Ovary (tissue), 3 donors: Measurements from ENCODE around the gene UIMC1.

ENCODE experiments used
- CTCF ChIP-seq, 3 donors: fragments of 450-650 bp in 2 of 3; fragments of 200-600 bp in 1 of 3; IDR thresholded peaks; one replicate each; pipeline versions ENCODE4 v1.5.1 to v1.8.0; 2016 to 2022; ENCODE audit warnings: antibody characterized with exemption in 3 of 3, mild to moderate bottlenecking in 1 of 3
- POLR2A ChIP-seq: fragments of 450-650 bp; IDR thresholded peaks from one replicate; pipeline ENCODE4 v1.6.1; 2017; ENCODE audit warnings: antibody characterized with exemption, mild to moderate bottlenecking, moderate library complexity
- donor health status: DM: no; HTN: no; CAD: no.

DNA sequence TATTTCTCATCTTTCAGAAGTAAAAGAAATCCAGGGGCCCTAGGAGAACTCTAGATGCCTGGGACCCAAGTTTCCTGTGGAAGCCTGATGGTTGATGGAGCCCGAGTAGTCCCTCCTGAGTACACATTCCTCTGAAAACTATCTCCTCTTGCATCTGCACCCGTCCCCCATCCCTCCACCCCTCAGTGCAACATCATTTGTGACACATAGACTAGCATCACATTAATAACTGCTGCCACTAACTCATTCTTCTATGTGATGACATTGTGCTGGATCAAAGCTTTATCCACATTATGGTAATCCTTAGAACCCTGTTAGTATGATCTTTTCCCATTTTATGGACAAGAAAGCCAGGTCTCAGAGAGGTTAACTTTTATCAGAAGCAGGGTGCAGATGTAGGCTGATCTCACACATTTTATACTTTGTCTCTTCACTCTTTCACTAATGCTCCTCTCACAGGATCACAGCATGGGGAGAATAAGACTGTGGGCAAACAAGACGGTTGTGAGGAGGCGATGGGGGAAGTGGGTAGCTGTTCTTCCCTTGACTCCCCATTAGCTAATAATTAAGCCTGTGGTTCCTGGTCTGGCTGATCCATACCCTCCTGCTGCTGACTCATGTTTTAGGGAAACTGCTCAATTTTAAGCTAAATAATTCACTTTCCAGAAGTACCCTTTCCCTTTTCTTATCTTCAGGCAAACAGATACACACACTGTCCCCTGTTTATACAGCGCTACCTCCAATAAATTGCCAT is 103.5 kb downstream of the UIMC1 start:
- no peak for TF ChIP-seq CTCF (IDR thresholded peaks at IDR 0.05)
- TF ChIP-seq POLR2A: no peak
